GM21717 (cell line): ENCODE data around the gene TPK1.
"Not testable (repeated sequence)": the region's sequence is repeated elsewhere in the genome, so short reads cannot be mapped to it uniquely, and the experiment has no call there.

ENCODE experiments used
- ATAC-seq: cut with Tn5 transposase; IDR thresholded peaks from one replicate; pipeline ENCODE4 v1.9.1; 2021; ENCODE audit warnings: mild to moderate bottlenecking, moderate library complexity; ENCODE audit not compliant: unreplicated experiment

TPK1 gene

GRCh38 chr7:144824360-144824759 lies 11.5 kb downstream of the TPK1 start:
- ATAC-seq = no peak

- ATAC-seq = no peak
These were observed 13.6 kb downstream of the TPK1 start for GRCh38 chr7:144822223-144822622.

GRCh38 chr7:144821067-144821466 lies 14.8 kb downstream of the TPK1 start:
- peak; percentile 45 for ATAC-seq

- ATAC-seq = no peak
These were observed 15.3 kb downstream of the TPK1 start for GRCh38 chr7:144820552-144820951.

- no peak for ATAC-seq
These were observed 16.3 kb downstream of the TPK1 start for GRCh38 chr7:144819566-144819965.

- peak; percentile 73 for ATAC-seq
These were observed 17.3 kb downstream of the TPK1 start for GRCh38 chr7:144818511-144818910.

- no peak for ATAC-seq
These were observed 18.9 kb downstream of the TPK1 start for GRCh38 chr7:144817001-144817400.

- no peak for ATAC-seq
These were observed 21.6 kb downstream of the TPK1 start for GRCh38 chr7:144814299-144814698.

GRCh38 chr7:144812379-144813283 lies 23.2 kb downstream of the TPK1 start:
- ATAC-seq = peak; percentile 97

- ATAC-seq = no peak
These were observed 30.1 kb downstream of the TPK1 start for GRCh38 chr7:144805627-144806239.

GRCh38 chr7:144800678-144801436 lies 35.0 kb downstream of the TPK1 start:
- ATAC-seq = not testable (repeated sequence)

- no peak for ATAC-seq
These were observed 38.9 kb downstream of the TPK1 start for GRCh38 chr7:144796919-144797318.

- ATAC-seq = no peak
These were observed 43.8 kb downstream of the TPK1 start for GRCh38 chr7:144792050-144792449.

GRCh38 chr7:144791488-144791887 lies 44.4 kb downstream of the TPK1 start:
- no peak for ATAC-seq

GRCh38 chr7:144787127-144787526 lies 48.7 kb downstream of the TPK1 start:
- ATAC-seq = no peak

GRCh38 chr7:144786522-144786921 lies 49.3 kb downstream of the TPK1 start:
- no peak for ATAC-seq

GRCh38 chr7:144786079-144786478 lies 49.8 kb downstream of the TPK1 start:
- no peak for ATAC-seq

- ATAC-seq = no peak
These were observed 50.3 kb downstream of the TPK1 start for GRCh38 chr7:144785521-144785920.

- no peak for ATAC-seq
These were observed 50.9 kb downstream of the TPK1 start for GRCh38 chr7:144784943-144785342.

GRCh38 chr7:144784441-144784840 lies 51.4 kb downstream of the TPK1 start:
- no peak for ATAC-seq

- ATAC-seq = no peak
These were observed 53.0 kb downstream of the TPK1 start for GRCh38 chr7:144782883-144783282.
